Tibial nerve (tissue), 4 donors: Measurements from ENCODE around the gene FHDC1. TPM values are rescaled to one million over a fixed set of nuclear protein-coding genes. Genes with fewer than 3 reads are reported as not detected.

ENCODE experiments used
- DNase-seq, 2 donors: peaks; one replicate each; pipeline ENCODE4 v3.0.0-alpha.2; 2019; ENCODE audit warnings: low spot score in 2 of 2
- H3K27ac ChIP-seq, 4 donors: fragments of 200-600 bp; sonication (generic) in 3 of 4; one replicate each; pipeline ENCODE4 v1.5.1; 2017 to 2019; ENCODE audit warnings: mild to moderate bottlenecking in 1 of 4
- H3K27me3 ChIP-seq, 2 donors: fragments of 200-600 bp; sonication (generic) in 1 of 2; one replicate each; pipeline versions ENCODE4 v1.5.1 to v1.6.0; 2017 to 2019
- H3K36me3 ChIP-seq, 3 donors: fragments of 200-600 bp; sonication (generic); one replicate each; pipeline ENCODE4 v1.5.1; 2018 to 2019
- H3K4me1 ChIP-seq, 4 donors: fragments of 200-600 bp; sonication (generic) in 3 of 4; one replicate each; pipeline ENCODE4 v1.5.1; 2017 to 2019
- H3K4me3 ChIP-seq, 4 donors: fragments of 200-600 bp; sonication (generic) in 3 of 4; one replicate each; pipeline ENCODE4 v1.5.1; 2017 to 2019; ENCODE audit warnings: mild to moderate bottlenecking in 1 of 4, moderate library complexity in 1 of 4
- H3K9me3 ChIP-seq, 4 donors: fragments of 200-600 bp; sonication (generic) in 3 of 4; one replicate each; pipeline ENCODE4 v1.5.1; 2017 to 2019
- CTCF ChIP-seq, 5 experiments: fragments of 200-600 bp in 3 of 5; fragments of 450-650 bp in 2 of 5; sonication (generic) in 3 of 5; IDR thresholded peaks; one replicate each; pipeline ENCODE4 v1.5.1; 2016 to 2019; ENCODE audit warnings: antibody characterized with exemption in 5 of 5, mild to moderate bottlenecking in 3 of 5, moderate library complexity in 2 of 5
- EP300 ChIP-seq, 2 donors: sonication (generic); formaldehyde crosslinking; IDR thresholded peaks; one replicate each; pipeline ENCODE4 v1.6.1; 2017; ENCODE audit warnings: antibody characterized with exemption in 2 of 2, mild to moderate bottlenecking in 1 of 2
- POLR2A ChIP-seq, 2 donors: fragments of 450-650 bp; IDR thresholded peaks; one replicate each; pipeline ENCODE4 v1.6.1; 2017; ENCODE audit warnings: antibody characterized with exemption in 2 of 2, mild to moderate bottlenecking in 2 of 2, moderate library complexity in 2 of 2
- WGBS, 2 donors: methylation state at CpG; one replicate each; pipeline ENCODE4 v1.1.5; 2018; 5-methylcytosine and 5-hydroxymethylcytosine counted together
- total RNA-seq, 4 donors: library from RNA; depleted of rRNA; stranded (reverse); fragments of >200 nt; gene quantifications; one replicate each; pipeline ENCODE4 v1.1.0, GENCODE V29; 2016

FHDC1 gene
- total RNA-seq, 4 donors from 2014 or later: 2.2 to 7.9 (median 6.1) TPM

GRCh38 chr4:152950402-152951274 is 14.5 kb downstream of the FHDC1 start:
- DNase-seq: no peak
- H3K27ac ChIP-seq: peak overlapping the region in 1 of 4 donors; percentile 8
- peaks cover 0 to 14% (median 0%) of the 10 kb centered on the region in 3 donors for H3K36me3 ChIP-seq
- 73 to 76% methylated on average over 11 of the region's 11 CpGs for WGBS, 2 donors
- peaks cover 0 to 13% (median 6%) of the 10 kb centered on the region in 4 donors for H3K4me1 ChIP-seq
- no peak overlapping the region for H3K4me3 ChIP-seq
- H3K27me3 ChIP-seq: no peaks in the 10 kb centered on the region
- H3K9me3 ChIP-seq: no peaks in the 10 kb centered on the region
- TF ChIP-seq POLR2A (IDR thresholded peaks at IDR 0.05) (no peak), CTCF (IDR thresholded peaks at IDR 0.05) (no peak), EP300 (IDR thresholded peaks at IDR 0.05) (no peak)

GRCh38 chr4:152951348-152951747 is 15.2 kb downstream of the FHDC1 start:
- DNase-seq: no peak
- WGBS, 2 donors: 72 to 82% methylated on average over 3 of the region's 3 CpGs
- H3K27me3 ChIP-seq: no peaks in the 10 kb centered on the region
- peaks cover 0 to 16% (median 6%) of the 10 kb centered on the region in 4 donors for H3K4me1 ChIP-seq
- peaks cover 0 to 14% (median 0%) of the 10 kb centered on the region in 3 donors for H3K36me3 ChIP-seq
- H3K4me3 ChIP-seq: no peak overlapping the region
- H3K9me3 ChIP-seq: no peaks in the 10 kb centered on the region
- H3K27ac ChIP-seq: no peak overlapping the region
- TF ChIP-seq POLR2A (IDR thresholded peaks at IDR 0.05): no peak
- TF ChIP-seq CTCF (IDR thresholded peaks at IDR 0.05): no peak

- TF ChIP-seq POLR2A (IDR thresholded peaks at IDR 0.05): no peak
- no peak for TF ChIP-seq EP300 (IDR thresholded peaks at IDR 0.05)
- no peak for TF ChIP-seq CTCF (IDR thresholded peaks at IDR 0.05)
- Histone ChIP-seq H3K27me3 (no peaks in the 10 kb centered on the region), H3K4me1 (peaks cover 0 to 25% (median 11%) of the 10 kb centered on the region in 4 donors), H3K36me3 (peaks cover 0 to 14% (median 0%) of the 10 kb centered on the region in 3 donors), H3K27ac (no peak overlapping the region), H3K9me3 (no peaks in the 10 kb centered on the region), H3K4me3 (no peak overlapping the region)
- no peak for DNase-seq
- 85 to 87% methylated on average over 3 of the region's 3 CpGs for WGBS, 2 donors
Observed at GRCh38 chr4:152953514-152953913, 17.4 kb downstream of the FHDC1 start.

- no peak for DNase-seq
- WGBS, 2 donors: 76 to 94% methylated on average over 1 of the region's 1 CpG
- TF ChIP-seq POLR2A (IDR thresholded peaks at IDR 0.05) (no peak), CTCF (IDR thresholded peaks at IDR 0.05) (no peak), EP300 (IDR thresholded peaks at IDR 0.05) (no peak)
- no peak overlapping the region for H3K27ac ChIP-seq
- no peaks in the 10 kb centered on the region for H3K27me3 ChIP-seq
- peaks cover 0 to 25% (median 10%) of the 10 kb centered on the region in 4 donors for H3K4me1 ChIP-seq
- H3K36me3 ChIP-seq: peaks cover 0 to 14% (median 0%) of the 10 kb centered on the region in 3 donors
- H3K9me3 ChIP-seq: no peaks in the 10 kb centered on the region
- no peak overlapping the region for H3K4me3 ChIP-seq
Observed at GRCh38 chr4:152954741-152955140, 18.6 kb downstream of the FHDC1 start.

GRCh38 chr4:152956147-152956546 is 20.0 kb downstream of the FHDC1 start:
- H3K4me1 ChIP-seq: peaks cover 0 to 32% (median 9%) of the 10 kb centered on the region in 4 donors
- no peaks in the 10 kb centered on the region for H3K9me3 ChIP-seq
- no peak overlapping the region for H3K4me3 ChIP-seq
- peaks cover 0 to 14% (median 0%) of the 10 kb centered on the region in 3 donors for H3K36me3 ChIP-seq
- H3K27me3 ChIP-seq: no peaks in the 10 kb centered on the region
- H3K27ac ChIP-seq: peak overlapping the region in 3 of 4 donors; percentile 20 to 71 (median 67)
- no peak for TF ChIP-seq EP300 (IDR thresholded peaks at IDR 0.05)
- TF ChIP-seq POLR2A (IDR thresholded peaks at IDR 0.05): no peak
- TF ChIP-seq CTCF (IDR thresholded peaks at IDR 0.05): no peak
- no peak for DNase-seq
- WGBS, 2 donors: 65 to 72% methylated on average over 2 of the region's 2 CpGs
